Measurements from ENCODE around the gene ZBTB7B.

DNA sequence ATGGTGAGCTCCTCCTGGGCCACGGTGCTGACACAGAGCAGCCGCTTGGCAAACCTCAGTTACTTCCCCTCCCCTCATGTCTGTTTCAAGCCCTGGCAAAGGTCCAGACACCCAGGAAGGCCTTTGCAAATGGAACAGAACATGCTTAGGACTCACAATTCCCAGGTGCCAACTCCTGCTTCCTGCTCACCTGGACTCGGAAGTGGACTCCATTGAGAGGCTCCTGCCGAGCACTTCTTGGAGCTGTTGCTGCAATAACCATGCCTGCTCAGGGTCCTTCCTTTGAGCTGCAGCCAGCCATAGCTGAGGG is 20.3 kb downstream of the ZBTB7B start:
- TF ChIP-seq, protein P1, sequence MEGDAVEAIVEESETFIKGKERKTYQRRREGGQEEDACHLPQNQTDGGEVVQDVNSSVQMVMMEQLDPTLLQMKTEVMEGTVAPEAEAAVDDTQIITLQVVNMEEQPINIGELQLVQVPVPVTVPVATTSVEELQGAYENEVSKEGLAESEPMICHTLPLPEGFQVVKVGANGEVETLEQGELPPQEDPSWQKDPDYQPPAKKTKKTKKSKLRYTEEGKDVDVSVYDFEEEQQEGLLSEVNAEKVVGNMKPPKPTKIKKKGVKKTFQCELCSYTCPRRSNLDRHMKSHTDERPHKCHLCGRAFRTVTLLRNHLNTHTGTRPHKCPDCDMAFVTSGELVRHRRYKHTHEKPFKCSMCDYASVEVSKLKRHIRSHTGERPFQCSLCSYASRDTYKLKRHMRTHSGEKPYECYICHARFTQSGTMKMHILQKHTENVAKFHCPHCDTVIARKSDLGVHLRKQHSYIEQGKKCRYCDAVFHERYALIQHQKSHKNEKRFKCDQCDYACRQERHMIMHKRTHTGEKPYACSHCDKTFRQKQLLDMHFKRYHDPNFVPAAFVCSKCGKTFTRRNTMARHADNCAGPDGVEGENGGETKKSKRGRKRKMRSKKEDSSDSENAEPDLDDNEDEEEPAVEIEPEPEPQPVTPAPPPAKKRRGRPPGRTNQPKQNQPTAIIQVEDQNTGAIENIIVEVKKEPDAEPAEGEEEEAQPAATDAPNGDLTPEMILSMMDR (IDR thresholded peaks at IDR 0.05), result no peak
- TF ChIP-seq POLR2A (IDR thresholded peaks at IDR 0.05), result no peak

Data from esophagus squamous epithelium (tissue), 4 donors.